AG10803 (cell line): ENCODE results near the gene FRA10AC1.

Experiments
- DNase-seq: peaks from one replicate; pipeline ENCODE4 v3.0.0; 2010; ENCODE audit warnings: low read depth
- H3K4me3 ChIP-seq: 2 replicates; pipeline ENCODE4 v1.5.1; 2011; ENCODE audit warnings: mild to moderate bottlenecking, low read length, control low read depth
- CTCF ChIP-seq: conservative IDR thresholded peaks from 2 replicates; pipeline ENCODE4 v1.5.1; 2011; ENCODE audit warnings: mild to moderate bottlenecking, low read length, control low read depth, inconsistent platforms

Gene FRA10AC1

GRCh38 chr10:93742633-93743349 lies 40.4 kb upstream of the FRA10AC1 start:
- TF ChIP-seq CTCF: no peak
- DNase-seq: no peak
- H3K4me3 ChIP-seq: no peak overlapping the region

- TF ChIP-seq CTCF: no peak
- no peak for DNase-seq
- no peak overlapping the region for H3K4me3 ChIP-seq
Observed at GRCh38 chr10:93741367-93741766, 39.0 kb upstream of the FRA10AC1 start.

- TF ChIP-seq CTCF: no peak
- no peak overlapping the region for H3K4me3 ChIP-seq
- DNase-seq: no peak
Observed at GRCh38 chr10:93726024-93726423, 23.6 kb upstream of the FRA10AC1 start.

DNA sequence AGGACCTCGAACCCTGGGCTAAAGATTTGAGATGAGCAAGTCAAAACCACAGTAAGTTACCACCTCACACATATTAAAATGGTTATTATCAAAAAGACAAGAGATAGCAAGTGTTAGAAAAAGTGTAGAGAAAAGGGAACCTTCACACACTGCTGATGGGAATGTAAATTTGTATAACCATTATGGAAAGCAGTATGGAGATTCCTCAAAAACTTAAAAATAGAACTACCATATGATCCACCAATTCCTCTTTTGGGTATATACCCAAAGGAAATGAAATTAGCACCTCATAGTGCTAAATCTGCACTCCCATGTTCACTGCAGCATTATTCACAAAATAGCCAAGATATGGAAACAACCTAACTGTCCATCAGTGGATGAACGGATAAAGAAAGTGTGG lies 20.8 kb upstream of the FRA10AC1 start:
- DNase-seq: no peak
- no peak for TF ChIP-seq CTCF
- H3K4me3 ChIP-seq: no peak overlapping the region

DNA sequence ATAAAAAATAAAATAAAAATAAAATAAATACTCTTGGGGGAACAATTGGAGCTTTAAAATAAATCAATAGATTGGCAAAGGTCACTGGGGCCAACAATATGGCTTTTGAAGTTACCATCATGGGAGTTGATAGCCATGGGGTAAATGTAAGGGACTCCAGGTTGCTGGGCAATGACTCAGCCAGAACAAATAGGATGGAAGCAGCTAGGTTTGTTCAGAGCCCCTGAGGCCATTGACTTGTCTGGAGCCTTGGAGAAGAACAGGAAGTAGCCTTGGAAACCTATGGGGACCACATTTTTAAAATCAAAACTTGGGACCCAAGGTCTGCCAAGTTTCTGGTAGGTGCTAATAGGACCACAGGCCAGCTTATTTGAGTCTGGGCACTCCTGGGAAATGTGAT lies 20.2 kb upstream of the FRA10AC1 start:
- H3K4me3 ChIP-seq: no peak overlapping the region
- DNase-seq: no peak
- TF ChIP-seq CTCF: no peak

- no peak overlapping the region for H3K4me3 ChIP-seq
- TF ChIP-seq CTCF: no peak
- no peak for DNase-seq
Observed at GRCh38 chr10:93719901-93720300, 17.5 kb upstream of the FRA10AC1 start.

DNA sequence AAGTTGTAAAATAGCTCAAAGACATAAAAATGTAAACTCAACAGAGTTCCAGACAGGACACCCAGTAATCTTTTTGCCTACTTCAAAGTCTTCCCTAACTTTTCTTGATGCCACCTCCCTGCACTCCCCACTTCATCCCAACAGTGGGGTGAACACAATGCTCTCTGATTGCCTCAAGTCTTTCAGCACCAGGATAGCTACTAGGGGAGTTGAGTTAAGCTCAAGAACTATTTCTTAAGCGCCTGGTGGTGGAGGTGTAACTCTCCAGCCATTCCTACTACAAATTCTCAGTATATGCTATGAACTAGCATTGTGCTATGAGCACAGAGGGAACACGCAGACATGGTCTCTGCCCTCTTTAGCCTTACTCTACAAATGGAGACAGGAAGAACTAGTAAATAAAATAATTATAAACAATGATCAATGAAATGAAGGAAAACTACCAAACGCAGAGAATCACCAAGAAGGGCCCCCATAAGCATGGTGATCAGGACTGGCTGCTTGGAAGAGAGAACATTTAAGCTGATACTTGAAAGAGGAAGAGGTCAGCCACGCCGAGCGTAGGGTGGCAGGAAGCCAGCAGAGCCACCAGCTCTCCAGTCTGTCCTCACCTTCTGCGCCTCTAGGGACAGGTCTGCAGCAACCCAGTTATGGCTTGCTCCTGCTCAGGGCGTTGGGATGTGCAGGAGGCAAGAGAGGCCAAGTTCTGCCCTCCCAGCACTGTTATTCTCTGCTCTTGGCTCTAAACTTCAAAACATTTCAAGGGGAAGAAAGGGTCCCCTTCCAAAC lies 16.7 kb upstream of the FRA10AC1 start:
- no peak for TF ChIP-seq CTCF
- no peak for DNase-seq
- H3K4me3 ChIP-seq: no peak overlapping the region
